Measurements from ENCODE around the gene PRR15L. TPM values are rescaled to one million over a fixed set of nuclear protein-coding genes. Genes with fewer than 3 reads are reported as not detected.

PRR15L gene
- total and polyA plus RNA-seq, 8 donors: 28.2 to 56.2 (median 40.8) TPM

DNA sequence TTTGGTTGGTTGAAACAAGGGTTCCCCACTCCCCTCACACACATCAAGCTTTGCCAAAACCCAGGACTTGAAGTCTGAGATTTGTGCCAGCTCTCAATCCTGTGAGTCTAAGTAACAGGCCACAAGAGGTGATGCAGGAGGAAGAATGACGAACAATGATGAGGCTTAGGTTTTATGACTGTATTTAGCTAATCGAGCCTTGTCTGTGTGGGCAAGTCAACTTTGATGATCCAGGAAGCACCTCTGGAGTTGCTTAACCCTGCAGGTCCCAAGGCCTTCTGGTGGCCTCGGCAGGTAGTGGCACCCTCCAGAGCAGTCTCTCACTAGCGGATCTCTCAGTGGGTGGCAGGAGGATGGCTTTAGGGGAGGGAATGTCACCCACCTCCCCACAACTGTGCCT lies 41.9 kb upstream of the PRR15L start:
- intact Hi-C loops (cut with DNase I): no loop called here
- no peak for ATAC-seq

DNA sequence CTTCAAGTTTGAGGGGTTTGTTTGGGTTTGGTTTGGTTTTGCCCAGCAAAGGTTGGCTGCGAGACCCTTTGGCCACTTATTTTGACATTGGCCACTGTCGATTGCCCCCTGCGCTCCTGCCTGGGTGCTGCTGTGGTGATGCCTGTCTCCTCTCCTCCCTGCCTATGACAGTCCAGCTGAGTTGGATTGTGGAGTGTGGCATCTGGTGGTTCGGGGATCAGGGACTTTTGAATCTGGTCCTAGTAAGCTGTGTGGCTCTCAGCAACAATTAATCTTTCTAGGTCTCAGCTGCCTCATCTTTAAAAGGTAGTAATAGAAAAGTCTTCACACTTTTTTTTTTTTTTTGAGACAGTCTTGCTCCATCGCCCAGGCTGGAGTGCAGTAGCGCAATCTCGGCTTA lies 40.4 kb upstream of the PRR15L start:
- TF ChIP-seq, protein P1, sequence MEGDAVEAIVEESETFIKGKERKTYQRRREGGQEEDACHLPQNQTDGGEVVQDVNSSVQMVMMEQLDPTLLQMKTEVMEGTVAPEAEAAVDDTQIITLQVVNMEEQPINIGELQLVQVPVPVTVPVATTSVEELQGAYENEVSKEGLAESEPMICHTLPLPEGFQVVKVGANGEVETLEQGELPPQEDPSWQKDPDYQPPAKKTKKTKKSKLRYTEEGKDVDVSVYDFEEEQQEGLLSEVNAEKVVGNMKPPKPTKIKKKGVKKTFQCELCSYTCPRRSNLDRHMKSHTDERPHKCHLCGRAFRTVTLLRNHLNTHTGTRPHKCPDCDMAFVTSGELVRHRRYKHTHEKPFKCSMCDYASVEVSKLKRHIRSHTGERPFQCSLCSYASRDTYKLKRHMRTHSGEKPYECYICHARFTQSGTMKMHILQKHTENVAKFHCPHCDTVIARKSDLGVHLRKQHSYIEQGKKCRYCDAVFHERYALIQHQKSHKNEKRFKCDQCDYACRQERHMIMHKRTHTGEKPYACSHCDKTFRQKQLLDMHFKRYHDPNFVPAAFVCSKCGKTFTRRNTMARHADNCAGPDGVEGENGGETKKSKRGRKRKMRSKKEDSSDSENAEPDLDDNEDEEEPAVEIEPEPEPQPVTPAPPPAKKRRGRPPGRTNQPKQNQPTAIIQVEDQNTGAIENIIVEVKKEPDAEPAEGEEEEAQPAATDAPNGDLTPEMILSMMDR (IDR thresholded peaks at IDR 0.05): no peak
- H3K27me3 ChIP-seq: peaks cover 0 to 30% of the 10 kb centered on the region in 2 donors
- intact Hi-C loops (cut with DNase I): no loop called here
- no peak overlapping the region for H3K27ac ChIP-seq
- no peak for DNase-seq
- no peak overlapping the region for H3K4me3 ChIP-seq
- ATAC-seq: no peak
- H3K4me1 ChIP-seq: peaks cover 0 to 26% of the 10 kb centered on the region in 2 donors
- H3K9me3 ChIP-seq: no peaks in the 10 kb centered on the region
- H3K36me3 ChIP-seq: no peaks in the 10 kb centered on the region

More for the DNA sequence above, 41.9 kb upstream of the PRR15L start:
- Histone ChIP-seq H3K9me3 (no peaks in the 10 kb centered on the region), H3K36me3 (no peaks in the 10 kb centered on the region), H3K4me3 (no peak overlapping the region), H3K27me3 (peaks cover 0 to 30% of the 10 kb centered on the region in 2 donors), H3K4me1 (peaks cover 3 to 33% of the 10 kb centered on the region in 2 donors), H3K27ac (no peak overlapping the region)
- DNase-seq: no peak
- TF ChIP-seq, protein P1 (IDR thresholded peaks at IDR 0.05): no peak

DNA sequence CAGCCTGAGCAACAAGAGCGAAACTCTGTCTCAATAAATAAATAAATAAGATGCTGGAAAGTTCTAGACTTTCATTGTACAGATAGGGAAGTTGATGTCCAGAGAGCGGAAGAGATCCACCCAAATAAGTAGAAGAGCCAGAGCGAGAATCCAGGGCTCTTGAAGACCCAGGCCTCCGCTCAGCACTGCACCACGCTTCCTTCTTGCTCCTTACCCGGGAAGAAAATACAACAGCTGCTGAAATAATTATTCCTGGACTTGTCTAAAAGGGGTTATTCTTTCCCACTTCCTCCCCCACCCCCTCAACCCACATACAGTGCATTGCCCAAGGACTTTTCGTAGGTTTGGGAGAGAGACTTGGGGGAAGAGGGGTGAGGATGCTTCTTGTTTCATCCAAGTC lies 39.9 kb upstream of the PRR15L start:
- H3K36me3 ChIP-seq: no peaks in the 10 kb centered on the region
- TF ChIP-seq, protein P1 (IDR thresholded peaks at IDR 0.05): no peak
- H3K4me3 ChIP-seq: no peak overlapping the region
- DNase-seq (no peak), ATAC-seq (no peak)
- peaks cover 0 to 21% of the 10 kb centered on the region in 2 donors for H3K4me1 ChIP-seq
- peaks cover 0 to 30% of the 10 kb centered on the region in 2 donors for H3K27me3 ChIP-seq
- no peaks in the 10 kb centered on the region for H3K9me3 ChIP-seq
- H3K27ac ChIP-seq: no peak overlapping the region
- intact Hi-C loops (cut with DNase I): no loop called here

DNA sequence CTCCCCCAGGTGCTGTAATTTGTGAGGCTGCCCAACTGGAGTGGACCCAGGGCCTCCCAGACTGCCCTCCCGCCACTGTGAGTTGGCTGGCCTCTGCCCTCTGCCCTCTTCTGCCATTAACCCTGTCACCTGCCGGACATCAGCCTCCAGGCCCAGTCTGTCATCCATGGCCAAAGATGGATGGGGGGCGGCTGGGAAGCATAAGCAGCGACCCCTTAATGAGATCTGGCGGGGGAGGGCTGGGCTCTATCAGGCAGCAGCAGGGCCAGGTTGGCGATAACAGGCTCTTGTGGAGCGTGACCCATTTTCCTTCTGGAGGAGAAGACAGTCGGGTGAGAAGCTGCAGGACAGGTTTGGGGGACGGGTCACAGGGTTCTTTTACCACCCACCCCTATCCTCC lies 38.5 kb upstream of the PRR15L start:
- Histone ChIP-seq H3K27me3 (peaks cover 0 to 30% of the 10 kb centered on the region in 2 donors), H3K36me3 (no peaks in the 10 kb centered on the region), H3K4me1 (peaks cover 0 to 7% of the 10 kb centered on the region in 2 donors), H3K9me3 (no peaks in the 10 kb centered on the region), H3K4me3 (no peak overlapping the region), H3K27ac (no peak overlapping the region)
- DNase-seq (no peak), ATAC-seq (no peak)
- TF ChIP-seq, protein P1 (IDR thresholded peaks at IDR 0.05): no peak
- intact Hi-C loops (cut with DNase I): no loop called here

DNA sequence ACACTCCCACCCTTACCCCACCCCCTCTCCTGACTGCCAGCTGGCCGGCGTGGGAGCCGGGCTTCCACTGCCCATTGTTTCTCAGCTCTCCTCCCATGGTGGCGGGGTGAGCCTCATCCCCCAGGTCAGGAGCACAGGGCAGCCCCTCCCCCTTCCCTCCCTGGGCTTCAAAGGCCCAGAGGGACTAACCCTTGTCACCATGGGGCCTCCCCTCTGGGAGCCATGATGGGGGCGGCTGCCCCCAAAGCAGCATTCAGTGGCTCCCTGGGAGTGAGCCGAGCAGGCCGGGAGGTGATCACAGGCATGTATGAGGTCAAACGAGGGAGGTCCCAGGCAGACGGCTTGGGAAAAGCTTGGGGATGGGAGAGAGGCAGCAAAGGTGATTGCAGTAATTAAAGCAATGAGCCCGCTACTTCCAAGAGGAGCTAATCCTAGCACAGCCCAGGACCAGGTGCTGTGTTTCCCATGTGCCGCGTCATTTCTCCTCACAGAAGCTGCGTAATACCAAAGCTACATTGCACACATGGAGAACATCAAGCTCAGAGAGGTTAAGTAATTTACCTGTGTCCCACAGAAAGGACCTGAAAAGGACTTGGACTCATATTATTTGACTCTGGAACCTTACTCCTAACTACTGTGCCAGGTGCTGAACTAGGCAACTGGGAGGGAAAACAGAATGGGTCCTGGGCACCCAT lies 37.7 kb upstream of the PRR15L start:
- DNase-seq (no peak), ATAC-seq (no peak)
- no peaks in the 10 kb centered on the region for H3K9me3 ChIP-seq
- no peak overlapping the region for H3K27ac ChIP-seq
- H3K4me3 ChIP-seq: no peak overlapping the region
- H3K36me3 ChIP-seq: no peaks in the 10 kb centered on the region
- intact Hi-C loops (cut with DNase I): no loop called here
- H3K27me3 ChIP-seq: peaks cover 0 to 32% of the 10 kb centered on the region in 2 donors
- TF ChIP-seq, protein P1 (IDR thresholded peaks at IDR 0.05): no peak
- peaks cover 0 to under 1% of the 10 kb centered on the region in 2 donors for H3K4me1 ChIP-seq

All from left lung (tissue), 10 donors.